Keratinocyte (primary cell): Measurements from ENCODE around the gene DDR2.

Experiments
- CTCF ChIP-seq, 3 experiments: IDR thresholded peaks in 1 of 3; conservative IDR thresholded peaks in 1 of 3; optimal IDR thresholded peaks in 1 of 3; 2 replicates in 2 of 3; 3 replicates in 1 of 3; pipeline versions ENCODE3 to v1.5.1; 2011; ENCODE audit warnings: low read length in 3 of 3, mild to moderate bottlenecking in 3 of 3, moderate library complexity in 2 of 3, control low read depth in 1 of 3, inconsistent platforms in 1 of 3; ENCODE audit not compliant: insufficient read depth in 2 of 3; ENCODE audit errors: extremely low read depth in 1 of 3
- EZH2 ChIP-seq: IDR thresholded peaks from one replicate; pipeline ENCODE4 v1.6.1; 2012; ENCODE audit warnings: inconsistent platforms, mild to moderate bottlenecking, low read length, moderate library complexity

DNA sequence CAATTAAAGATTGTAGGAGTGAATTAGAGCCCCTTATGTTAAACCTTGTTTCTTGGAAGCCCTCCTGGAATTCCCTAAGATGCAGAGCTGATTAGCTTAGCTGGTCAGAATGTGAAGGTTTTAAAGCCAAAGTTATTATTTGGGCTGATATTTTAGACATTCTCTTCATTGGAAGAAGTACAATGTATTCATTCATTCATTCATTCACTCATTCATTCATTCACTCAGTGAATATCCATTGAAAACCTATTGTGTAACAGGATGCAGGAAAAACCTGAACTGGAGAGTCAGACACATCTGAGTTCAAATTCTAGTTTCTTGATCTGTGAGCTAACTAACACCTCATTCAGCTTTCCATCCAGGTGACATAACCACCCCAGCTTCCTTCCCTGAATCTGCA is 29.7 kb downstream of the DDR2 start:
- TF ChIP-seq CTCF (optimal IDR thresholded peaks at IDR 0.05 in 1 of 3, IDR thresholded peaks at IDR 0.05 in 1 of 3, conservative IDR thresholded peaks at IDR 0.05 in 1 of 3; ENCODE audit: extremely low read depth in 1 of 3, insufficient read depth in 2 of 3, low read length in 3 of 3) (no peak), EZH2 (no peak)
